Activated T-helper 1 cell treated with anti-CD3 and anti-CD28 coated beads, Interleukin-2, amount 50 U/mL, for 16 hours (primary cell): ENCODE data around the gene ERFE.
"Not testable (repeated sequence)": the region's sequence is repeated elsewhere in the genome, so short reads cannot be mapped to it uniquely, and the experiment has no call there.

Experiments
- DNase-seq, 2 donors: peaks; one replicate each; pipeline ENCODE4 v3.0.0-alpha.2; 2020; ENCODE audit warnings: low read depth in 1 of 2, low spot score in 1 of 2

ERFE gene

DNA sequence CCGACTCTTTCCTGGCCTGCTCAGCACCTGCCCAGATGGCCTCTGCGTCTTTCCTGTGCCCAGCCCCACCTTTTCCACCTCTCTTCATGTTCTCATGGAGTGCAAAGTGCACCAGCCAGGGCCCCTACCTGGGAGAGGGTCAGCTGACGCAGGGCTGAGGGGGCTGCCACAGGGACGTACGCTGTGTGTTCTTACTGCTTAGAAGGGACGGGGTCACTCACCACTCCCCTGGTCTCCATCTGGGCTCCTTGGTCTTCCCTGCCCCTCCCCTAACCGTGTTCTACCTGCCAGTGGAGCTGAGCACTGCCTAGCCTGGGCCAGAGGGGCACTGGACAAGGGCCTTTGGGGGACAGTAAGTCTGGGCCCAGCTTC is 8.6 kb downstream of the ERFE start:
- DNase-seq: no peak

DNA sequence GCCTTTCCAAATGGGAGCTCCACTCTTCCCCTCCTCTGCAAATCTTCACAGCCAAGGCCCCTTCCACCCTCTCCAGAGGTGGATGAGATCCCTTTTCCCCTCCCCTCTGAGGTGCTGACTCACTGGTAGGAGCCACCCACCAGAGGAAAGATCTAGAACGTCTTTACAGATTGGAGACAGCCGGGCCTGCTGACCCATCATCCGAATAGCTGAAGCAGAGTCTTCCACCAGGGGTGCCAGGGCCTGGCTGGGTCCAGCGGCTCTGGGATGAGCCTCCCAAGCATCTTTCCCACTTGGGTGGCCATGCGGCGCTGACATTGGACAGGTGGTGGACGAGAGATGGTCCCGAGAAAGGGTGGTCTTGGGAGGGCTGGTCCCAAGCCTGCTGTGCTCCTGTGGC is 9.0 kb downstream of the ERFE start:
- no peak for DNase-seq

DNA sequence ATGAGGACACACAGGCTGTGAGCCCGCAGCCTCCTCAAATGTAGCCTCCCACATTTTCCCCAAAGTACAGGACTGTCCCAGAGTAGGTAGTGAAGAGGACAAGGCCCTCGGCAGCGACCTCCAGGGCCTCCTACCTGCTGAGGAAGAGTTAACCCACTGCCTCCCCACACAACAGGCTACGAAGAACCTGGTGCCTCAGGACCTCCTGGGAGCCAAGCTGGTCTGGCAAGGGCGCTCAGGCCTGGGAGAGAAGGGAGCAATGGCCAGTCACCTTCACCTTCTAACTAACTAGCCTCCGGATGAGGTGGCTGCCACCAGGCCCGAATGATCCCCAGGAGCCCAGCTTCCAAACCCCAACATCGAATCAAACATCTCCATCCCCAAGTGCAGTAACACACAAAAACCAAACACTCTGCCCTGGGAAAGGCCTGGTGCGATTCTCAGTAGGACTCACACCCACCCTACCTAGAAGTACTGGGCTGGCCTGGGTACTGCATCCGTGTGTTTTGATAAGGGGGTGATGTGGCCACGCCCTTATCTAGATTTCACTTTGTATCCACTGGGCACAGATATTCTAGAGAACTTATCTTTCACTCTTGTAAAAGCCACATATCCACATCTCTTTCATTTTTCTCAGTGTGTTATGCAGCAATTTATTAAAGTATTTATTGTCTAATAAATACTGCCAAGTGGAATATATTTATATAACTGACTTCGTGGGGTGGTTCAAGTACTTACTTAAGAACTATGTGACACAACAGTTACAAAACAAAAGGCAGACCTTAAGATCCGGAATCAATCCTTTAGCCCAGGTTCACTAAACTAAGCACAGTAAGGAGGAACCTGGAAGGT is 9.7 kb downstream of the ERFE start:
- DNase-seq: no peak

DNA sequence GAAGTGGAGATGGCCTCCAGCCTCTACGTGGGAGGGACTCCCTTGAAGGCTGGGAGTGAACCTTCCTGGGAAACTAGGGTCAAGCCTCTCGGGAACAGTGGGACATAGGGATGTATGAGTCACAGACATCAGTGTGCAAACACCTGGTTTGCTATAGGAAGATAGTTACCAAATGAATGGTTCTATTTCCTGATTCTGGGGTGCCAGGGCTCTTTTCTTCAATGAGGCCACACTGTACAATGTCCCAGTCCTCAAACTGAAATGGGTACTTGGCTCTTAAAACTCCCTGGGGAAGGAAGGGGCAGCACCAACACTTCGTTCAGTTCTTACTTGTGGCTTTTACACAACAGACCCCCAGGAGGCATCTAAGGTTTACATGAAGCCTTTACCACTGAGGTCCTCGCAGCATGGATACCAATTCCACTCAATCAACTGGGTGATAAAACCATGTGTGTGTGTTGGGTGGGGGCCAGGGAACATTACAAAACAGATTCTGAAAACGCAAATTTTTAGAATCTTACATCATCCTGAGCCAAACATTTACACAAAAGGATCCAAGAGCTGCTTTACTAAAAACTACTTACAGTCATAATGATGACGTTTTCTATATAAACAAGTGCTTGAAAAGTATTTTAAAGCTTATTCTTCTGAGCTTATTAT is 10.4 kb downstream of the ERFE start:
- no peak for DNase-seq

DNA sequence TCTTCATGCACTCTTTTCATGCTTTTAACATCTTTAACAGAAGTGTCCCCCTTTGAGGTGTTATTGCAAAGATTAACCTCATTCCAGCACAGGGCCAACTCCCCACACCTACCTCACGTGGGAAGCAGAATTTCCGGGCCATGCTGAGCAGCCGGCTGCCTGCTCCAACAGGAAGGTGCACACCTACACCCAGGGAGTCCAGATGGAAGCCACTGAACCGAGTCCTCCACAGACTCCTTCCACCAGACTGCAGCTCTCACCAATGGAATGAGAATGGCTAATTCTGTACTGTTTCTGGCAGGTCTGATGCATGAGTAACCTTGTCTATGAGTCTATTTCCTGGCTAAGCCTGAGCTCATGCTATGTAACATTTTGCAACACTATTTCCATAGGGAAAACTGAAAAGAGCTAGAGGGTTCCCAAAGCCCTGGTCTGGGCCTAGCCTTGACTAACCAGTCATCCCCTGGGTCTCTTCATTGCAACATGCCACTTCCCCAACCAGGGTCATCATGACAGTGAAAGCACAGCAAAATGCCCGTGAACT is 11.0 kb downstream of the ERFE start:
- no peak for DNase-seq

DNA sequence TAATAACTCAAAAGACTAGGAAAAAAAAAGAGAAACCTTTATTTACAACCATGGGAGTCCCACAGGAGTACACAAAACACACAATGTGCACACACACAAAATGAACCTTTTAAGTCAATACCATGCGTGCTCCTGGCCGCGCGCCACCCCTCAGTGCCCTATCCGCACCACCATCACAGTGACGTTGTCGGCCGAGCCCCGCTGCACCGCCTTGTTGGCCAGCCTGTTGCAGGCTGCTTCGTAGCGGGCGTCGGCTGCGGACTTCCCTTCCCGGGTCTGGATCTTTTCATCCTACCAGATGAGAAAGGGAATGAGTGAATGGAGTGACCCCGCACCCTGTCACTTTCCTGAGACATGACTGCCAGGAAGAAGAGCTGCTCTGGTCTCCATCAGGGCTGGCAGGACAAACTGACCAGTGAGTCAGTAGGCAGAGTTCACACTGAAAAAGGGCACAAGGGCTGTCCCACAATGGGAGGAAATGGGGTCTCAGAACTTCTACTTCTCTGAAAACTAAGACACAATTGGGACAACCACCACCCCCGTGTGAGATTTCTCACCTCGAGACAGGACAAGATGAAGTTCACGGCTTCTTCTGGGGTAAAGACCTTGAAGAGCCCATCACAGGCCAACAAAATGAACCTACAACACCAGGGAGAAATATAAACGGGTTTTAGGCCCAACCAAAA is 11.8 kb downstream of the ERFE start:
- no peak for DNase-seq

GRCh38 chr2:238171072-238171431 is 12.3 kb downstream of the ERFE start:
- not testable (repeated sequence) for DNase-seq

- DNase-seq: no peak
Observed at GRCh38 chr2:238171575-238172187, 12.9 kb downstream of the ERFE start.

- no peak for DNase-seq
Observed at GRCh38 chr2:238172439-238172838, 13.7 kb downstream of the ERFE start.

- no peak for DNase-seq
Observed at GRCh38 chr2:238173692-238174091, 14.9 kb downstream of the ERFE start.

DNA sequence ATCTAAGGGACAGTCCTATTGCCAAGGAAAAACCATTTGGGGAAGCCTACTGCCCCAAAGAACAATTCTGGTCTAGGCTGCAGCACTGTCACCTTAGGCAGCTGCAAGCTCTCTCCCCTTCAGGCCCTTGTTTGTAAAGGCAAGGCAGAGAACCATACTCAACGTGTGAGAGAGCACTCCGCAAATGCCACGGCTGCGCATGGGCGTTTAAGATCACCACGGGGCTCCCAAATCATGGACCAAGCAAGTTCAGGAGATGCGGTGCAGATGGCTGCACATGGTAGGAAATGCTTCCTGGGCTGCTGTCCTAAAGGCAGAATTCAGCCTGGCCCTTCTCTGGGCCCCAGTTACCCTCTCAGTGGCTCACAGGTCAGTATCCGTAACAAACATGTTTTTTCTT is 15.5 kb downstream of the ERFE start:
- no peak for DNase-seq

GRCh38 chr2:238174701-238175100 is 15.9 kb downstream of the ERFE start:
- no peak for DNase-seq

- DNase-seq: no peak
Observed at GRCh38 chr2:238176613-238177012, 17.8 kb downstream of the ERFE start.

GRCh38 chr2:238180554-238180953 is 21.8 kb downstream of the ERFE start:
- DNase-seq: no peak

- no peak for DNase-seq
Observed at GRCh38 chr2:238182362-238182761, 23.6 kb downstream of the ERFE start.

- no peak for DNase-seq
Observed at GRCh38 chr2:238183821-238184220, 25.1 kb downstream of the ERFE start.

GRCh38 chr2:238187618-238188548 is 29.1 kb downstream of the ERFE start:
- DNase-seq: no peak

DNA sequence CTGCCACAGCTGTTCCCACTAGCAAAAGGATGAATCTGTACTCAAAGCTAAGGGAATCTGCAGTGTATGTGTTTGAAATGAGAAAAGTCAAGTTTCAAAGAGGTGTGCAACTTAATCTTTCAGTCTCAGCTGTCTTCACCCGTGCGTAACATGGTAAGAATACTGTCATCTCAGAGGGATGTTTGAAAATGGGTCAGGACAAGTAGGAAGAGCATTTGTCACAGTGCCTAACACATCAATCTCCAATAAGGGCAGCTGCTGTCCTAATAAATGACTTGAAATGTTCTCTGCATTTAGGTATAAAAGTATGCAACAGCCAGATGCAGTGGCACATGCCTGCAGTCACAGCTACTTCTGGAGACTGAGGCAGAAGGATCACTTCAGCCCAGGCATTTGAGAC is 31.7 kb downstream of the ERFE start:
- DNase-seq: no peak

DNA sequence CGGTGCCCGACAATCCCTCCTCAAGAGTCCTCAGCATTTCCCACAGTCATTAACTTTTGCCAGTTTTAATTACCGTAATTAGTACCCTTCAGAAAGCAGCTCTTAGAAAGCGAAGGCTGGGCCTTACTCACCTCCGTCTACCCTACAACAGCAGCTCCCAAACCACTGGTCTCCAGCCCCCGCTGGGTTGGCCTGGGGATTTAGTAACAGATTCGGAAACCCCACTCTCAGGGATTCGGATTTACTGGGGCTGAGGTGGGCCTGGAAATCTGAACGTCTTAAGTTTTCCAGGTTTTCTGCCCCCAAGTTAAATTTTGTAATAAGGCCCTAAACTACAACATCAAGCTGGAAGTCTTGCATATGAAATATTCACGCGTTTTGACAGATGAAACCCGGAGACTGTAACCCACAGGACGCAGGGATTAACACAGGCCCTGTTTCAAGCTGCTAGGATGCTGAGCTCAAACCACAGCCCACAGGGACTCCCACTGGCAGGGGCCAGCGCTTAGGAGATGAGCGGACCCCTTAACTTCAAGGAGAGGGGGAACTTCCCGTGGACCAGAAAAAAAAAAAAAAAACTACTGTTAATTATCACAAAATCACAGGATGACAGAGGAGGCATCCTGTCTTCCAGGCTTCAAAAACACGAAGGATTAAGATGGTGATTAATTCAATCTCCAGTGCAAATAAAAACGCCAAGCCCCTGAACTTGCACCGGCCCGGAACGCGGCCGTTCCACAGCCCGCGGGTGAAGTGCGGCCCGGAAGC is 43.7 kb downstream of the ERFE start:
- no peak for DNase-seq
